SK-N-SH treated with all-trans-retinoic acid at 6 μM for 48 hours (cell line): ENCODE data around the gene EFNA3.
A peak's percentile ranks its signal among the peaks of the same experiment; 100 is the strongest.

Experiments
- ARNTL ChIP-seq: fragments of 450-650 bp; formaldehyde crosslinking; IDR thresholded peaks from 2 replicates; pipeline ENCODE4 v1.5.0; 2020; ENCODE audit warnings: low read depth, mild to moderate bottlenecking, moderate library complexity, borderline replicate concordance
- CREB5 ChIP-seq: fragments of 250-450 bp; sonication (Bioruptor Pico); IDR thresholded peaks from 2 replicates; pipeline ENCODE4 v1.5.1; 2020; ENCODE audit warnings: low read depth, mild to moderate bottlenecking, moderate library complexity
- CSRNP3 ChIP-seq: fragments of 250-450 bp; sonication (Bioruptor Pico); IDR thresholded peaks from 2 replicates; pipeline ENCODE4 v1.5.1; 2021; ENCODE audit warnings: mild to moderate bottlenecking, moderate library complexity
- PATZ1 ChIP-seq: fragments of 250-450 bp; sonication (Bioruptor Pico); IDR thresholded peaks from 2 replicates; pipeline ENCODE4 v1.8.0; 2020; ENCODE audit warnings: mild to moderate bottlenecking, moderate library complexity, borderline replicate concordance
- PPARA ChIP-seq: fragments of 250-450 bp; sonication (Bioruptor Pico); IDR thresholded peaks from 2 replicates; pipeline ENCODE4 v1.5.0; 2020; ENCODE audit warnings: mild to moderate bottlenecking, borderline replicate concordance
- RARB ChIP-seq: fragments of 250-450 bp; sonication (Bioruptor Pico); IDR thresholded peaks from 2 replicates; pipeline ENCODE4 v1.8.0; 2021; ENCODE audit warnings: mild to moderate bottlenecking, moderate library complexity
- TCF4 ChIP-seq: fragments of 250-450 bp; sonication (Bioruptor Pico); IDR thresholded peaks from 2 replicates; pipeline ENCODE4 v1.8.0; 2021; ENCODE audit warnings: mild to moderate bottlenecking, moderate library complexity, borderline replicate concordance
- TOX ChIP-seq: fragments of 250-450 bp; sonication (Bioruptor Pico); IDR thresholded peaks from 2 replicates; pipeline ENCODE4 v1.8.0; 2021; ENCODE audit warnings: mild to moderate bottlenecking, moderate library complexity, borderline replicate concordance
- TSHZ2 ChIP-seq: fragments of 250-450 bp; sonication (Bioruptor Pico); IDR thresholded peaks from 2 replicates; pipeline ENCODE4 v1.5.0; 2020; ENCODE audit warnings: mild to moderate bottlenecking, moderate library complexity
- ZC3H10 ChIP-seq: fragments of 250-450 bp; sonication (Bioruptor Pico); IDR thresholded peaks from 2 replicates; pipeline ENCODE4 v1.5.1; 2021; ENCODE audit warnings: mild to moderate bottlenecking, moderate library complexity
- ZFP3 ChIP-seq: fragments of 250-450 bp; sonication (Bioruptor Pico); IDR thresholded peaks from 2 replicates; pipeline ENCODE4 v1.5.0; 2020; ENCODE audit warnings: mild to moderate bottlenecking, moderate library complexity
- ZNF565 ChIP-seq: fragments of 450-650 bp; formaldehyde crosslinking; conservative IDR thresholded peaks from 2 replicates; pipeline ENCODE4 v1.5.0; 2020; ENCODE audit warnings: low read depth, mild to moderate bottlenecking, moderate library complexity
- ZNF8 ChIP-seq: fragments of 450-650 bp; formaldehyde crosslinking; IDR thresholded peaks from 2 replicates; pipeline ENCODE4 v1.5.0; 2020; ENCODE audit warnings: mild to moderate bottlenecking, moderate library complexity

- TF ChIP-seq ZNF8 = no peak
- TF ChIP-seq TCF4 (CRISPR knock-in tag) = no peak
- no peak for TF ChIP-seq ZFP3 (CRISPR knock-in tag)
- no peak for TF ChIP-seq RARB (CRISPR knock-in tag)
- TF ChIP-seq CREB5 (CRISPR knock-in tag) = no peak
- no peak for TF ChIP-seq ZNF565
- peak; percentile 13; the same call in 1 of the 2 replicates for TF ChIP-seq TSHZ2
- no peak for TF ChIP-seq PATZ1 (CRISPR knock-in tag)
- TF ChIP-seq ARNTL = no peak
- TF ChIP-seq CSRNP3 (CRISPR knock-in tag) = no peak
- no peak for TF ChIP-seq PPARA (CRISPR knock-in tag)
- TF ChIP-seq TOX (CRISPR knock-in tag) = no peak
- no peak for TF ChIP-seq ZC3H10 (CRISPR knock-in tag)
Observed at GRCh38 chr1:155050560-155051341, 27.9 kb upstream of the EFNA3 start, which contains the start of gene ADAM15.
